Mesenchymal stem cell (in vitro differentiated cells and primary cell): ENCODE data around the gene ALG3.

Experiments
- DNase-seq: peaks from one replicate; pipeline ENCODE4 v3.0.0-alpha.2; 2013
- H2AFZ ChIP-seq: one replicate; pipeline ENCODE4 v1.6.1; 2013; ENCODE audit warnings: low read depth, mild to moderate bottlenecking, control low read depth, inconsistent platforms, low read length, moderate library complexity
- H2AK5ac ChIP-seq: 2 replicates; pipeline ENCODE4 v1.6.1; 2013; ENCODE audit warnings: low read length, moderate library complexity, mild to moderate bottlenecking, inconsistent platforms; ENCODE audit not compliant: severe bottlenecking
- H2BK120ac ChIP-seq: one replicate; pipeline ENCODE4 v1.6.1; 2013; ENCODE audit warnings: low read depth, mild to moderate bottlenecking, inconsistent platforms, low read length, moderate library complexity
- H2BK12ac ChIP-seq, 2 experiments: one replicate each; pipeline ENCODE4 v1.6.1; 2013; ENCODE audit warnings: inconsistent platforms in 2 of 2, low read length in 2 of 2, mild to moderate bottlenecking in 2 of 2, moderate library complexity in 2 of 2, control low read depth in 1 of 2
- H2BK15ac ChIP-seq: one replicate; pipeline ENCODE4 v1.6.1; 2013; ENCODE audit warnings: mild to moderate bottlenecking, low read depth, inconsistent platforms; ENCODE audit not compliant: poor library complexity, severe bottlenecking
- H2BK5ac ChIP-seq: 2 replicates; pipeline ENCODE4 v1.6.1; 2013; ENCODE audit warnings: low read depth, mild to moderate bottlenecking, low read length, control low read depth, inconsistent platforms; ENCODE audit not compliant: poor library complexity, severe bottlenecking
- H3K14ac ChIP-seq, 2 experiments: one replicate each; pipeline ENCODE4 v1.6.1; 2013; ENCODE audit warnings: inconsistent platforms in 2 of 2, low read length in 2 of 2, control low read depth in 1 of 2, mild to moderate bottlenecking in 1 of 2, moderate library complexity in 1 of 2
- H3K18ac ChIP-seq, 2 experiments: one replicate each; pipeline ENCODE4 v1.6.1; 2013; ENCODE audit warnings: inconsistent platforms in 2 of 2, low read length in 2 of 2, control low read depth in 1 of 2, low read depth in 1 of 2, mild to moderate bottlenecking in 1 of 2
- H3K23ac ChIP-seq, 2 experiments: one replicate each; pipeline ENCODE4 v1.6.1; 2013; ENCODE audit warnings: inconsistent platforms in 2 of 2, low read length in 2 of 2, mild to moderate bottlenecking in 2 of 2, moderate library complexity in 2 of 2, control low read depth in 1 of 2
- H3K27ac ChIP-seq: 2 replicates; pipeline ENCODE4 v1.5.1; 2013; ENCODE audit warnings: mild to moderate bottlenecking, moderate library complexity, low read length, control low read depth, inconsistent platforms; ENCODE audit not compliant: poor library complexity, severe bottlenecking
- H3K27me3 ChIP-seq, 2 experiments: 2 replicates each; pipeline versions ENCODE4 v1.6.1 to v1.7.0; 2013; ENCODE audit warnings: low read length in 2 of 2, mild to moderate bottlenecking in 2 of 2, moderate library complexity in 2 of 2, control low read depth in 1 of 2, inconsistent platforms in 1 of 2; ENCODE audit not compliant: control insufficient read depth in 1 of 2, insufficient read depth in 1 of 2
- H3K36me3 ChIP-seq, 2 experiments: 2 replicates each; pipeline versions ENCODE4 v1.6.1 to v1.7.0; 2013; ENCODE audit warnings: low read length in 2 of 2, control low read depth in 1 of 2, inconsistent platforms in 1 of 2, low read depth in 1 of 2, mild to moderate bottlenecking in 1 of 2; ENCODE audit not compliant: insufficient read depth in 2 of 2, control insufficient read depth in 1 of 2
- H3K4ac ChIP-seq, 2 experiments: one replicate each; pipeline ENCODE4 v1.6.1; 2013; ENCODE audit warnings: inconsistent platforms in 2 of 2, low read length in 2 of 2, mild to moderate bottlenecking in 2 of 2, moderate library complexity in 2 of 2, control low read depth in 1 of 2, low read depth in 1 of 2
- H3K4me1 ChIP-seq: 2 replicates; pipeline ENCODE4 v1.6.1; 2013; ENCODE audit warnings: low read depth, low read length, control low read depth; ENCODE audit not compliant: control insufficient read depth, insufficient read depth
- H3K4me2 ChIP-seq: 2 replicates; pipeline ENCODE4 v1.6.1; 2013; ENCODE audit warnings: low read length, mild to moderate bottlenecking, inconsistent platforms; ENCODE audit not compliant: poor library complexity, severe bottlenecking
- H3K4me3 ChIP-seq, 2 experiments: 2 replicates each; pipeline versions ENCODE4 v1.5.1 to v1.7.0; 2013; ENCODE audit warnings: low read length in 2 of 2, mild to moderate bottlenecking in 2 of 2, control low read depth in 1 of 2, low read depth in 1 of 2; ENCODE audit not compliant: insufficient read depth in 1 of 2
- H3K79me1 ChIP-seq: replicated peaks from 2 replicates; pipeline ENCODE4 v1.6.1; 2013; ENCODE audit warnings: mild to moderate bottlenecking, control low read depth, low read length, inconsistent platforms; ENCODE audit not compliant: poor library complexity, severe bottlenecking
- H3K9ac ChIP-seq: 2 replicates; pipeline ENCODE4 v1.7.0; 2013; ENCODE audit warnings: mild to moderate bottlenecking, low read length, moderate library complexity
- H3K9me3 ChIP-seq: 2 replicates; pipeline ENCODE4 v1.7.0; 2013; ENCODE audit warnings: mild to moderate bottlenecking, low read length; ENCODE audit not compliant: control insufficient read depth
- H4K8ac ChIP-seq: one replicate; pipeline ENCODE4 v1.6.1; 2013; ENCODE audit warnings: inconsistent platforms, mild to moderate bottlenecking, low read length, moderate library complexity
- H4K91ac ChIP-seq: one replicate; pipeline ENCODE4 v1.6.1; 2013; ENCODE audit warnings: mild to moderate bottlenecking, low read length, inconsistent platforms
- WGBS: methylation state at CpG from one replicate; pipeline ENCODE4 v1.1.7; 2013; ENCODE audit warnings: mixed read lengths; 5-methylcytosine and 5-hydroxymethylcytosine counted together

ALG3 gene

GRCh38 chr3:184218814-184219213 is 29.9 kb downstream of the ALG3 start:
- H3K4ac ChIP-seq = no peak overlapping the region
- H2BK5ac ChIP-seq = no peak overlapping the region
- H2BK15ac ChIP-seq = no peak overlapping the region
- no peak overlapping the region for H3K18ac ChIP-seq
- no peak overlapping the region for H2BK120ac ChIP-seq
- H3K27ac ChIP-seq = no peak overlapping the region
- DNase-seq = no peak
- 100% methylated on average over 1 of the region's 4 CpGs for WGBS
- H2AFZ ChIP-seq = no peak overlapping the region
- H3K23ac ChIP-seq = no peak overlapping the region
- no peak overlapping the region for H3K4me2 ChIP-seq
- H2AK5ac ChIP-seq = no peak overlapping the region
- H2BK12ac ChIP-seq = no peak overlapping the region
- no peak overlapping the region for H3K14ac ChIP-seq
- H3K36me3 ChIP-seq = no peaks in the 10 kb centered on the region
- H4K8ac ChIP-seq = no peak overlapping the region
- peaks cover 0 to 24% of the 10 kb centered on the region in 2 experiments for H3K27me3 ChIP-seq
- no peaks in the 10 kb centered on the region for H3K4me1 ChIP-seq
- H3K9me3 ChIP-seq = no peaks in the 10 kb centered on the region
- H4K91ac ChIP-seq = no peak overlapping the region
- H3K79me1 ChIP-seq = no peaks in the 10 kb centered on the region
- H3K4me3 ChIP-seq = no peak overlapping the region
- no peak overlapping the region for H3K9ac ChIP-seq

- Histone ChIP-seq H3K4me3 (no peak overlapping the region), H3K18ac (no peak overlapping the region), H3K9me3 (no peaks in the 10 kb centered on the region), H3K27ac (no peak overlapping the region), H2BK5ac (no peak overlapping the region), H3K4me2 (no peak overlapping the region), H3K14ac (no peak overlapping the region), H3K27me3 (peaks cover 4 to 21% of the 10 kb centered on the region in 2 experiments), H3K79me1 (no peaks in the 10 kb centered on the region), H2AFZ (no peak overlapping the region), H3K4me1 (no peaks in the 10 kb centered on the region), H3K4ac (no peak overlapping the region), H2BK120ac (no peak overlapping the region), H3K9ac (no peak overlapping the region), H2BK12ac (no peak overlapping the region), H2AK5ac (no peak overlapping the region), H3K23ac (no peak overlapping the region), H4K8ac (no peak overlapping the region), H3K36me3 (no peaks in the 10 kb centered on the region), H2BK15ac (no peak overlapping the region), H4K91ac (no peak overlapping the region)
- no peak for DNase-seq
- 57% methylated on average over 2 of the region's 5 CpGs for WGBS
Measured at GRCh38 chr3:184211718-184212117, 37.0 kb downstream of the ALG3 start.

GRCh38 chr3:184211297-184211696 is 37.5 kb downstream of the ALG3 start:
- Histone ChIP-seq H4K8ac (no peak overlapping the region), H2BK12ac (no peak overlapping the region), H2AFZ (no peak overlapping the region), H3K23ac (no peak overlapping the region), H2BK5ac (no peak overlapping the region), H3K4ac (no peak overlapping the region), H4K91ac (no peak overlapping the region), H3K27ac (no peak overlapping the region), H3K79me1 (no peaks in the 10 kb centered on the region), H3K9me3 (no peaks in the 10 kb centered on the region), H3K9ac (no peak overlapping the region), H3K14ac (no peak overlapping the region), H3K4me2 (no peak overlapping the region), H2BK120ac (no peak overlapping the region), H3K27me3 (peaks cover 8 to 25% of the 10 kb centered on the region in 2 experiments), H2AK5ac (no peak overlapping the region), H3K36me3 (no peaks in the 10 kb centered on the region), H2BK15ac (no peak overlapping the region), H3K4me1 (no peaks in the 10 kb centered on the region), H3K18ac (no peak overlapping the region), H3K4me3 (no peak overlapping the region)
- WGBS = 86% methylated on average over 3 of the region's 5 CpGs
- no peak for DNase-seq

- Histone ChIP-seq H3K4me3 (no peak overlapping the region), H3K27me3 (peaks cover 15 to 23% of the 10 kb centered on the region in 2 experiments), H3K79me1 (no peaks in the 10 kb centered on the region), H3K4ac (no peak overlapping the region), H2BK120ac (no peak overlapping the region), H3K4me1 (no peaks in the 10 kb centered on the region), H3K9me3 (no peaks in the 10 kb centered on the region), H2AFZ (no peak overlapping the region), H4K91ac (no peak overlapping the region), H3K36me3 (no peaks in the 10 kb centered on the region), H2AK5ac (no peak overlapping the region), H3K14ac (no peak overlapping the region), H3K9ac (no peak overlapping the region), H3K23ac (no peak overlapping the region), H3K27ac (no peak overlapping the region), H4K8ac (no peak overlapping the region), H3K18ac (no peak overlapping the region), H2BK12ac (no peak overlapping the region), H2BK15ac (no peak overlapping the region), H3K4me2 (no peak overlapping the region), H2BK5ac (no peak overlapping the region)
- DNase-seq = no peak
- WGBS = 78% methylated on average over 10 of the region's 11 CpGs
Measured at GRCh38 chr3:184209146-184209923, 39.4 kb downstream of the ALG3 start.
